ENCODE measurements around the gene SMAD9.

The SMAD9 gene

DNA sequence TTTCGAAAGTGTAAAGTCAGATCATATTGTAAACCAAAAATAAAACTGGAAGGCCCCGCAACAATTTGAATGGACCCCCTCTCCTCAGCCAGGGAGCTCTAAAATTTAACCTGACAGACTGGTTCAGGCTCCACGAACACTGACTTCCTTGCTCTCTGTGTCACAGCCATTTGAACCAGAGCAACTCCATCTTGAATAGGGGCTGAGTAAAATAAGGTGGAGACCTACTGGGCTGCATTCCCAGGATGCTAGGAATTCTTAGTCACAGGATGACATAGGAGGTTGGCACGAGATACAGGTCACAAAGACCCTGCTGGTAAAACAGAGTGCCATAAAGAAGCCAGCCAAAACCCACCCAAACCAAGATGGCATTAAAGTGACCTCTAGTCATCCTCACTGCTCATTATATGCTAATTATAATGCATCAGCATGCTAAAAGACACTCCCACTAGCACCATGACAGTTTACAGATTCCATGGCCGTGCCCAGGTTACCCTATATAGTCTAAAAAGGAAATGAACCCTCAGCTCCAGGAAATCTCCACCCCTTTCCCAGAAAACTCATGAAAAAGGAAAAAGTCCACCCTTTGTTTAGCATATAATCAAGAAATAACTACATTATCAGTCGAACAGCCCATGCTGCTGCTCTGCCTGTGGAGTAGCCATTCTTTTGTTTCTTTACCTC is 57.9 kb downstream of the SMAD9 start:
- peak; percentile 53 for DNase-seq

DNA sequence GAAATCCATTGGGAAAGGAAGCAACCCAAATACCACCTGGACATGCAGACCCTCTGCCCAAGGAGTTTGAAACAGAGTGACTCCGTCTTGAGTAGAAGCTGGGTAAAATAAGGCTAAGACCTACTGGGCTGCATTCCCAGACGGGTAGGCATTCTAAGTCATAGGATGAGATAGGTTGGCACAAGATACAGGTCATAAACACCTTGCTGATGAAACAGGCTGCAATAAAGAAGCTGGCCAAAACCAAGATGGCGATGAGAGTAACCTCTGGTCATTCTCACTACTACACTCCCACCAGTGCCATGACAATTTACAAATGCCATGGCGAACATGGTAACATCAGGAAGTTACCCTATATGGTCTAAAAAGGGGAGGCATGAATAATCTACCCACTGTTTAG is 60.8 kb downstream of the SMAD9 start:
- no peak for DNase-seq

DNA sequence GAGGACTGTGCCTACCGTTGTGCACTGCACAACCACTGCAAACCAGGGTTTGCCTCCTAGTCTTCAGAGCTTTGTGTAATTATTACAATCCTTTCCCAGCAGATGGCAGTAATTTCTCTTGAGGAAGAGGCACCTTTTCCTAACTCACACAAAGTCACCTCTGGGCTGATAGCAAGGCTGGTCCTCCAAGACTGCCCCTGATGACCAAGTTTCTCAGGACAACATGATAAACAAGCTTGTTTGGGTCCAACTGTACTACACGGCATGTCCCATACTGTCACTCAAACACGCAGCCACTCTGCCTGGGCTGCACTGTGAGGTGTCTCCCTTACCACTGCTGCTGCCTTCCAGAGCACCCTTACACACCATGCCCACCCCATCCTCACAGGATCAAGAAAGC is 61.7 kb downstream of the SMAD9 start:
- DNase-seq, result peak; percentile 65

DNA sequence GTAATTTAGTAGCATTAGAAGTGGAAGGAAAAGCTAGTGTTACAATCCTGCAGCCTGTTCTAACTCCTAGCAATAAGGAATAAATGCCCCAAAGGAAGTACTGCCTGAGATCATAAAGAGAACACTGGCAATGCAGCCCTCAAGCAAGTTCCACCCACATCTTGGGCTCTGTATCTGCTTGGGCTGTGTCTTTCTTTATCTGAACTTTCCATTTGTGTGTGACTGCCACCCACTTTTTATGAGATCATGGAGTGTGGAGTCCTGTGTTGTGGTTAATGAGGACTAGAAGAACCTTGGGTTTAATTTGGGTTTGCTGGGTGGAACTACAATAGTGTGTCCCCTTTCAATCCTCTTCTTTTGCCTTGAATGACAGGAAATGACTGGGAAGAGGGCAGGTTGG is 62.8 kb downstream of the SMAD9 start:
- no peak for DNase-seq

DNA sequence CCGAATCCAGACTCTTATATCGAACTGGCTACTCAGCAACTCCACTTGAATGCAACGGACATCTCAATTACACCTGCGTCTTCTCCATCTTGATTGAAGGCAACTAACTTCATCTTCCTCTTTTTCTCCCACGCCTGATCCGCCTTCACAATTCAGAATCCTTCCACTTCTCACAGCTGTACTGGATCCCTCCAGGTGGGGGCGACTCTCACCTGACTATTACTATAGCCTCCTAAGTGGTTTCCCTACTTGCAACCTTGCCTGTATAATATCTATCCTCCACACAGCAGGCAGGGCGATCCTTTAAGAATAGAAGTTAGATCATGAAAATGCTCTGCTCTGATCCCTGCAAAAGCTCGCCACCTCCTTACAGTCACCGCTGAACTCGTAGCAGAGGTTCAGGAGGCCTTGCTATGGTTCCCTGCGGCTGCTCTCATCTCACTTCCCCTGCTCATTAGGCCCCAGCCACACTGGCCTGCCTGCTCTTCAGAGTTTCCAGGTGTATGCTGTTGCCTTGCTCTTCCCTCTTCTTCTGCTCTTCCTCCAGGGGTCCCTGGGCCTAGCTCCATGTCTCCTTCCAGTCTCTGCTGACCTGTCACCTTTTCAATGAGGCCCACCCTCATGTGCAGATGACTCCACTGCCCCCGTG is 69.1 kb downstream of the SMAD9 start:
- DNase-seq, result peak; percentile 46

- DNase-seq, result peak; percentile 45
Observed at GRCh38 chr13:36848199-36848982, 71.6 kb downstream of the SMAD9 start.

DNA sequence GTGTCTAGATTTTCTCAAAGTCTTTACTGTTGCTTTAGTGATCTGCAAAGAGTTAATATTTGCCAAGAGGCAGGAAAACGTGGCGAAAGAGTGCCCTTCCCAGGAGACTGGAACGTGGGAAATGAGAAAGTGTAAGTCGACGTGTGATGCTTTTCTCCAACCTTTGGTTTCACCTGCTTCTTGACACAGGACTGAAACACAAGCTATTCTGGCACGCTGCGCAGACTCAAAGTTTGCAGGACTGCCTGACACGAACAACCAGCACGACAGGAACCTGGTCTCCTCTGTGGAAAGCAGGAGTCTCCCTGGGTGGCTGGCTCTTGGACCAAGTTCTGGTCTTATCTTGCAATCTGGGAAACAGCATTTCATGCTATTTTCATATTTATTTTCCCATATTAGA is 72.4 kb downstream of the SMAD9 start:
- DNase-seq, result no peak

DNA sequence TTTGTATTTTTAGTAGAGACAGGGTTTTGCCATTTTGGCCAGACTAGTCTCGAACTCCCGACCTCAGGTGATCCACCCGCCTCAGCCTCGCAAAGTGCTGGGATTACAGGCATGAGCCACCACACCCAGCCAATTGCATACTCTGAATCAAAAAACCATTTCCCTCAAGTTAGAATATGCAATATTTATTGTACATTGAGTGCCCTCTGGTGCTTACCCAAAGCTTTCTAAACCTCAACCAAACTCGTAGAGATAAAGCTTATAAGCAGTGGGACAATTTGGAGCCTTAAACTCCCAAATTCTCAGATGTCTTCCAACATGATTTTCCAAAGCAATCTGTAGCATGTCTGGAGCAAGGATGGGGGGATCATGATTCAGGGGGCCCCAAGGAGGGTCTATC is 78.6 kb downstream of the SMAD9 start:
- DNase-seq, result peak; percentile 11

- DNase-seq, result no peak
Observed at GRCh38 chr13:36840718-36841250, 79.3 kb downstream of the SMAD9 start.

- no peak for DNase-seq
Observed at GRCh38 chr13:36839981-36840380, 80.1 kb downstream of the SMAD9 start.

DNA sequence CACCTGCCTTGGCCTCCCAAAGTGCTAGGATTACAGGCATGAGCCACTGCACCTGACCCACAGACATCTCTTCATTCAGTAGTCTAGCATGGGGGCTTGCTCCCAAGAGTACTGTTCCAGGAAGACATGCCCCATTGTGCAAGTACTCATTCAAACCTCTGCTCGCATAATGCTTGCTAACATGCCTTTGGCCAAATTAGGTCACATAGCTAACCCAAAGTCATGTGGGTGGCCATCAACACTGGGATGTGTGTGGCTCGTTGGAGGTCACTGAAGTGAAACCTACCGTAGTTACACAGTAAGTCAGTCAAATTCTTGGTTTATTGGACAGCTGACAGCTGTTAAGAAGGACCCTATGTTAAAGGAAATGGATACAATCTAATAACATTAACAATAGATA is 80.8 kb downstream of the SMAD9 start:
- no peak for DNase-seq

DNA sequence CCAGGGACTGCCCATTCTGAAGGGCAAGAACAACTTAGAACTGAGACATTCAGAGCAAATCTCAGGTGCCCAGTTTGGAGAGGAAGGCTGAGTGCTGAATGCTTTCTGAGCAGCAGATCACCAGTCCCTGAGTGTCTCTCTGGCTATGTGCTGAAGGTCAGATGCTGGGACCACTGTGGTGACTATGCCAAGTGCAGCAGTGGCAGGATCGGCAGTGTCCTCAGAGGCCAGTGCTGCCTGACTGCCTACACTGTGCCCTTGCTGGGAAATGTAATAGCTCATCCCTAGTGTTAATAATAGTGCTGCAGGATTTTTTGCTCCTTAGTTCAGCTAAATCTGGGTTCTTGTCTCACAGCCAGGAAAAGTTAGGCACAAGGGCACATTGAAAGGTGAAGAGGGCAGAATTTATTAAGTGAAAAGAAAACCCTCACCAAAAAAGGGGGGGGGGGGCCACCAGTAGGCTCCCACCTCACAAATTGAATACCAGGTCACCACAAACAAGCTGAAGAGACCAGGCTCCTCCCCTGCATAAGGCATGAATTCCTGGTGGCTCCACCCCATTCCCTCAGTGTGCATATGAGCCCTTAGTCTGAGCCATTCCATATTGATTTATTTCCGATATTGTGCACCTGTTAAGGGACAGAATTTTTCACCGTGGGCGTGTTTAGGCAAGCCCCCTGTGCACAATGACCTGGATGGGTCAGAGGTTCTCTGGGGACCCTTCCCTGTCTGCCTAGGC is 82.5 kb downstream of the SMAD9 start:
- no peak for DNase-seq

- DNase-seq, result no peak
Observed at GRCh38 chr13:36834299-36834698, 85.7 kb downstream of the SMAD9 start.

DNA sequence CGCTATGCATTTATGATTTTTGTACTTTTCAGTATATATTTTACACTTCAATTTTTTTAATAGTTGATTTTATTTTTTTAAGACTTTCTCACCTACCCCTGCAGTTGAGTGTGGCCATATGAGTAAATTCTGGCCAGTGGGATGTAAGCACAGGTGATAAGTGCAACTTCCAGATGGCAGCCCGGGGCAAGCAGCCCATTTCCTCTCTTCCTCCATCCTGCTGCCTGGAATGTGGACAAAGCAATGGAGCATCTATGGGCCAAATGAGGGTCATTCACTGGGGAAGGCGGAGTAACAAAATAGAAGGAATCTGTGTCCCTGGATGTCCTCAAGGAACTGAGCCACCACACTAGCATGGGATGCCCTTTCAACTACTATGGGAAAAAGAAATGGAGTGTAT is 88.7 kb downstream of the SMAD9 start:
- no peak for DNase-seq

DNA sequence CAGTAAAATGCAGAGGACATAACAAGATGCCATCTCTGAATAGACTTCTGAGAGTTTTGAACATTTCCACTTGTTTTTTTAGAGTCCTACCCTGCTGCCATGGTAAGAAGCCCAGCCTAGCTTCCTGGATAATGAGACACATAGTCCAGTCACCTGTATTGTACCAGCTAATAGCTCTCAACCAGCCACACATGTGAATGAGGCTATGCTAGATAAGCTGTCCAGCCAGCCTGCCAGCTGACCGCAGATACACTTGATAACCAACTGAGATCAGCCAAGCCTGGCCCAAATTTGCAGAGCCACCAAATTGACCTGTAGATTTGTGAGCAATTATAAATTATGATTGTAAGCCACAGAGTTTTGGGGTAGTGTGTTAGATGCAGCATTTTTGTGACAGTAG is 90.3 kb downstream of the SMAD9 start:
- DNase-seq, result no peak

- peak; percentile 21 for DNase-seq
Observed at GRCh38 chr13:36822785-36823184, 97.3 kb downstream of the SMAD9 start.

- peak; percentile 55 for DNase-seq
Observed at GRCh38 chr13:36820222-36820621, 99.8 kb downstream of the SMAD9 start.

- peak; percentile 17 for DNase-seq
Observed at GRCh38 chr13:36819739-36820090, 100.3 kb downstream of the SMAD9 start.

- peak; percentile 82 for DNase-seq
Observed at GRCh38 chr13:36818804-36819738, 101.0 kb downstream of the SMAD9 start, which contains the start of gene RFXAP. Gene RFXAP, plus strand, starts transcription at chr13:36819222. Its CDS starts 136 bp downstream, at chr13:36819358.

GRCh38 chr13:36817996-36818803 is 101.8 kb downstream of the SMAD9 start:
- no peak for DNase-seq

DNA sequence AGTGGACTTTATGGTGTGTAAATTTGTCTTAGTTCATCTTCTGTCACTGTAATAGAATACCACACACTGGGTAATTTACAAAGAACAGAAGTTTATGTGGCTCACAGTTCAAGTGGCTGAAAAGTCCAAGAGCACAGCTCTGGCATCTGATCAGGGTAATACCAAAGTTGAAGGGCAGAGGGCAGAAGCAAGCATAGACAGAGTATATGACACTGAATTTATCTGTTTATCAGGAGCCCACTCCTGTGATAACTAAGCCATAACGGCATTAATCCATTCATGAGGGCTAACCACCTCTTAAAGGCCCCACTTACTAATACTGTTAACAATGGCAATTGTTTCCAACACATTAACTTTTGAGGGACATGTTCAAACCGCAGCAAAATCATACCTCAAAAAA is 105.0 kb downstream of the SMAD9 start:
- DNase-seq, result no peak
